HG02973 (cell line): ENCODE results near the gene PPAN.

Source experiments
- ATAC-seq: cut with Tn5 transposase; IDR thresholded peaks from one replicate; pipeline ENCODE4 v1.9.1; 2021; ENCODE audit warnings: moderate library complexity; ENCODE audit not compliant: unreplicated experiment

PPAN gene

GRCh38 chr19:10091895-10092641 lies 14.1 kb upstream of the PPAN start:
- ATAC-seq = no peak

- no peak for ATAC-seq
These were observed 13.4 kb upstream of the PPAN start for GRCh38 chr19:10092648-10093294.

DNA sequence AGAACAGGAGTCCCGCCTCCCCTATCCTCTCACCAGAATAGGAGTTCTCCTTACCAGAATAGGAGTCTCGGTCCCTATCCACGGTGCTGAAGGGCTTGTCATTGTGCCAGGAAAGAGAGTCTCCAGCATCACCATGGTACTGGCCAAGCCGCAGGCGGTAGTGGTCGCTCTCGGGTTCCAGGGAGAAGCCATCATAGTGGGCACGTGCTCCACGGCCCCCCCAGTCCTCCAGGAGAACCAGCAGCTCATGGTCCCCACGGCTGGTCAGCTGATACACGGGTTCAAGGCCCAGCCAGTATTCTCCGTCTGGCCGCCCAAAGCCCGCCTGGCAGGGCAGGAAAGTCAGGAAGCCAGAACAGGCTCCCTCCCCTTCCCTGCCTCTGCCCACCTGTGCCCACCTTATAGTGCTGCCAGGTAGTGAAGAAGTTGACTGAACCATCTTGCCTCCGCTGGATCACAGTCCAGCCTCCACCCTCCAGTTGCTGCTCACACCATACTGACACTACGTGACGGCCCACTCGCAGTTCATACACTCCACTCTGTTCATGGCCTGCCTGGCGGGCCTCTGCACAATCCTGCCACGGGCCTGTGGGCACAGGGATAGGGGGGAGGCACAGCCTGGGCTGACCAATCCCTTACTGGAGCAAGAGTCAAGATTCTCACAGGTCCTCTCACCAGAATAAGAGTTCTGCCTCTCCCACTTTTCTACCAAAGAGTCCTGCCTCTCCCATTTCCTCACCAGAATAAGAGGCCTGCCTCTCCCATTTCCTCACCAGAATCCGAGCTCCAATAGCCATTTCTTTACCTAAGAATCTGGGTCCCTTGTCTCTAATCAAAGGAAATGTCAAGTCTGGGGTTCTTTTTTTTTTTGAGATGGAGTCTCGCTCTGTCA lies 12.6 kb upstream of the PPAN start:
- ATAC-seq = no peak

DNA sequence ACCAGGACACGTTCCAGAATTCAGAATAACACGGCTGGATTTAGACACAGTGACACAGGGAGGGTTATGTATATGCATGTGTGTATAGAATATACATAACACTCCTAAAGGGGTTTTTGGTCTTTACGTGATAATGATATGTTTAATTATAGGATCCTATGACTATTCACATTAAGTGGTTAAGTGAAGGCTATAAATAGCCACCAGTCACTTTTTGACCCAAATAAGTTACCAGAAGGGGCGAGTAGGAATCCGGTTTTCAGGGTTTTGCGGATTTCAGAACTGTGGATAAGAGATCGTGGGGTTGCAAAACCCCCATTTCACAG lies 10.6 kb upstream of the PPAN start:
- no peak for ATAC-seq

GRCh38 chr19:10095948-10096614 lies 10.1 kb upstream of the PPAN start:
- peak; percentile 67 for ATAC-seq

DNA sequence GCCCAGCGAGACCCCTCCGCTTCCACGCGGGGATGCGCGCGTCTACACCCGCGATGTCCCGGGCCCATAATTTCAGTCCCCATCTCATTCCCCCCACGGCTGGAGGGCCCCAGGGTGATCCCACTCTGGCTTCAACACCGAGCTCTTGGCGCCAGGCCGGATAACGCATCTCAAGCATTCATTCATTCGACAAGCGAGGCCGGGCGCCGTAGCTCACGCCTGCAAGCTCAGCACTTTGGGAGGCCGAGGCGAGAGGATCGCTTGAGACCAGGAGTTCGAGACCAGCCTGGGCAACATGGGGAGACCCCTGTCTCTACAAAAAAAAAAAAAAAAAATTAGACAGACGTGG lies 9.6 kb upstream of the PPAN start:
- peak; percentile 11 for ATAC-seq

DNA sequence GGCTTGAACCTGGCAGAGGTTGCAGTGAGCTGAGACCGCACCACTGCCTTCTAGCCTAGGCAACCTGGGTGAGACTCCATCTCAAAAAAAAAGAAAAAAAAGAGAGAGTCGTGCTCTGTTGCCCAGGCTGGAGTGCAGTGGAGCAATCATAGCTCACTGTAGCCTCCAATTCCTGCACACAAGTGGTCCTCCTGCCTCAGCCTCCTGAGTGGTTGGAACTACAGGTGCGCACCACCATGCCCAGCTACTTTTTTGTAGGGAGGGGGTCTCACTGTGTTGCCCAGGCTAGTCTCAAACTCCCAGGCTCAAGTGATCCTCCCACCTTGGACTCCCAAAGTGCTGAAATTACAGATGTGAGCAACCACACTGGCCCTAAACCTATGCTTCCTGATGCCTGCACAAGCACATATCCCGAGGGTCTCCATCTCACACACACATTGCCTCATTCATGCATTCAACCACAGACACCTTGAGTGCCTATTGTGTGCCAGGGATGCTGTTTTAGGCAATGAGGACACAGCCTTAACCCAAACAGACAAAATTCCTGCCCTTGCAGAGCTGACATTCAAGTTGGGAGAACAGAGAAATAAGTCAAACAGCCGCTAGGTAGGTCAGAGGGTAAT lies 5.9 kb upstream of the PPAN start:
- no peak for ATAC-seq

DNA sequence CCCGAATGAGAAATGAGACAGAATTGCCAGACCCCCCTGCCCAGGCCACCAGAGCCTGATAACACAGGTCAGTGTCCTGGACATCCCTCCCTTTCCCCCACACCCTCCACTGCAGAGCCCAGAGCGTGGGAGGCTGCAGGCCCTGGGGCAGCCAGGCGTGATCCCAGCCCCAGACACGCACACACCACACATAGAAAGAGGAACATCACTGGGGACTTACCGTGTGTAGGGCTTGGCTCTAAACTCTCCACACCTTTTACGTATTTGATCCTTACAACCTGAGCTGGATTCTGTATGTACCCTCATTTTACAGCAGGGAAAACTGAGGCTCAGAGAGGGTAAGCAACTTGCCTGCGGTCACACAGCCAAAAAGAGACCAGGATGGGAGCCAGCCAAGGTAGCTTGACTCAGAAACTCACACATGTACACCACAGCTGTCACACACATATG lies 3.4 kb upstream of the PPAN start:
- peak; percentile 21 for ATAC-seq

DNA sequence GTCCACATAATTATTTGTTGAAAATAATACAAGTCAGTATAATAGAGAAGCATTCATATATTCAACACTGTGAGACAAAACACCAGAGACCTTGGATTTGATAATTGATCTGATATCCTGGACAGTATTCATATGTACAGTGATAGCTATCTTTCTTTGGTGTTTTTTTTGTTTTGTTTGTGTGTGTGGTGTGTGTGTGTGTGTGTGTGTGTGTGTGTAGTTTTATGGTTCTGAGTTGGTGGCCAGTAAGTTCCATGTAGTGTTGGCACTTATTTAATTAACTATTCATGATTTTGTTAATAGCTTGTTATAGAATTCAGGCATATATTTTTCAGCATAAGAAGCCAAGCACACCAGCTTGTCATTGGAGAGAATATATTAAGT lies 2.0 kb upstream of the PPAN start:
- no peak for ATAC-seq

DNA sequence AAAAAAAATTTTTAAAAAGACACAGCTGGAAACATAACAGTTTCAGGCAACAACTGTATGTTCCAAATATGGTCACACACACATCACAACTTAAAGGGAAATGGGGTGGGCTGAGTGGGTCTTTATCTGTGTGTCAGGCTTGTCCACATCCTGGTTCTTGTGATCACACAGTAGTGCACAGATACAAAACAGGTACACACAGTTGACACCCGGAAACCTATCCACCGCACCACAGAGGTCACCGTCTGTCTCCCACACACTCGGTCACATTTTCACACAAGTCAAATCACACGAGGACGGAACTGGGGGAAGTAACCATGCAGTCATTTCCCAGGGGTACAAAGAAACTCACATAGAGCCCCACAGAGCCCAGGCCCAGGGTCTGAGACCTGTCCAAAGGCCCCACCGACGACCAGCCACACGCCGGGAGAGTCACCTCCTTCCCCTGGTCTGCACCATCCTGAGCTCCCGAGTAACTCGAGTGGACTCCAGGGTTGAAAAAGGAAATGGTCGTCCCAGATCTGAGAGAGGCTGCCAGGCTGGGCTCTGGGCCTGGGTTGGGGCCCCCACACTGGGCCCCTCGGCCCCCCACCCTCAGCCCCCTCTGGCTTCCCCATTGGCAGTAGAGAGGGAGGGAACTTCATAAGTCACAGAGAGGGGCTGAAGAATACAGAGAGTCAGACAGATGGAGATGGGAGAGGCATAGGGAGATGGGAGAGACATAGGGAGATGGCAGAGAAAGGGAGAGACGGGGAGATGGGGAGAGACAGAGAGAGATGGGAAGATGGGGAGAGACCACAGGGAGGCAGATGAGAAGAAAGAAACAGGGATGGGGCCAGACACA lies 1.3 kb upstream of the PPAN start:
- ATAC-seq = peak; percentile 42

DNA sequence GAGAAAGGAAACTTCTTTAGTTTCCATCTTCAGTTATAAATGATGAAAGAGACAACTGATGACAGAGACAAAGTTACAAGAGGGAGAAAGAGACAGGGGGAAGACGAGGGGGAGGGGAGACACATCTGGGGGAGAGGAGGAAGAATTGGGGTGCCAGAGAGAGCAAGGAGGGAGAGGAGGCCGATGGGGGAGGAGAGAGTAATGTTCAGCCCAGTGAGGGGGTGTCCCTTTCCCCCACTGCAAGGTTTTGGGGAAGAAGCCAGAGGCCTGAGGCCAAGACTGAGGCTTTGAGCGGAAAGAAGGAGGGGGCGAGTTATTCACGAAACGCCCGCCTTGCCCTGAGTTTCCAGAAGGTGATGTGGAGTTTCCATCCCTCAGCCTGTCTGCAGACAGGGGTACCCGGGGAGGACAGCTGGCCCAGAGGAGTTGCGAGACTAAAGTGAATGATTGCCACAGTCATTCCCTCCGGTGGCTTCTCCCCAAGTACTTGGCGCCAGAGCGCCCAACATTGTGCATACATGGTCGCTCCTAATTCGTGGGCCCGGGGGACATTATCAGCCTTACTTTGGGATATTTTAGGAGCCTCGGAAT lies 558 bp upstream of the PPAN start:
- ATAC-seq = peak; percentile 5

GRCh38 chr19:10107254-10107653 lies 1.1 kb downstream of the PPAN start:
- ATAC-seq = no peak

DNA sequence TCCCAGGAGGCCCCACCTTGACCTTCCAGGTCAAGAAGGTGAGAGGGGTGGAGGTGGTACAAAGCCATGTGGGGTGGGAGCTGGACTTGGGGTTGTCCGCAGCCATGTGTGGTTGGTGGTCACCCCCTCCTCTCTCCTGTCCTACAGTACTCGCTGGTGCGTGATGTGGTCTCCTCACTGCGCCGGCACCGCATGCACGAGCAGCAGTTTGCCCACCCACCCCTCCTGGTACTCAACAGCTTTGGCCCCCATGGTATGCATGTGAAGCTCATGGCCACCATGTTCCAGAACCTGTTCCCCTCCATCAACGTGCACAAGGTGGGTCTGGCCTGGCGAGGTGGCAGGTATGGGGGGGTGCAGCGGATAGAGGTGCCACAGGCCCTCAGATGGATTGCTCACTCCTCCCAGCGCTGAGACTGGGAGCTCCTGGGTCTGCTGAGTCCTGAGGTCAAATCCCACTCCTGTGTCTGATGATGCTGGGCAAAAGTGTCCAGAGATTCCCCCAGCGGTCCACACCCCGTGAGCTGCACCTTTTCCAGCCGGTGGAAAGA lies 1.7 kb downstream of the PPAN start:
- no peak for ATAC-seq

GRCh38 chr19:10109528-10109927 lies 3.4 kb downstream of the PPAN start:
- ATAC-seq = no peak

DNA sequence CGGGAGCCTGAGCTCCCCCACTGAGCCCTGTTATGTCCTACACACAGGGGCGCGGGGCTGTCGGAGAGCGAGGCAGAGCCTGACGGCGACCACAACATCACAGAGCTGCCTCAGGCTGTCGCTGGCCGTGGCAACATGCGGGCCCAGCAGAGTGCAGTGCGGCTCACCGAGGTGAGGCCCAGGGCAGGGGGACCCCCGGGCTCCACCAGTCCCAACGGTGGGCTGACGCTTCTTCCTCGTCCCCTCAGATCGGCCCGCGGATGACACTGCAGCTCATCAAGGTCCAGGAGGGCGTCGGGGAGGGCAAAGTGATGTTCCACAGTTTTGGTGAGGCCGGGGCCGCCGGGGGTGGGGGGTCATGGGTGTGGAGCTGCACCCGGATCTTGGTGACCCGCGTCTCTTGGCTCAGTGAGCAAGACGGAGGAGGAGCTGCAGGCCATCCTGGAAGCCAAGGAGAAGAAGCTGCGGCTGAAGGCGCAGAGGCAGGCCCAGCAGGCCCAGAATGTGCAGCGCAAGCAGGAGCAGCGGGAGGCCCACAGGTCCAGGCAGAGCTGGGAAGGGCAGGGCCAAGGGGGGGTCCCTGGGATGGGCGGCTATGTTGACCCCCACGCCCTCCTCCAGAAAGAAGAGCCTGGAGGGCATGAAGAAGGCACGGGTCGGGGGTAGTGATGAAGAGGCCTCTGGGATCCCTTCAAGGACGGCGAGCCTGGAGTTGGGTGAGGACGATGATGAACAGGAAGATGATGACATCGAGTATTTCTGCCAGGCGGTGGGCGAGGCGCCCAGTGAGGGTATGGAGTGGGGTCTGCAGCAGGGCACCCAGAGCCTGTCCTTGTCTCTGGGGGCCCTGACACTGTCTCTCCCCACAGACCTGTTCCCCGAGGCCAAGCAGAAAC lies 4.2 kb downstream of the PPAN start:
- ATAC-seq = no peak

DNA sequence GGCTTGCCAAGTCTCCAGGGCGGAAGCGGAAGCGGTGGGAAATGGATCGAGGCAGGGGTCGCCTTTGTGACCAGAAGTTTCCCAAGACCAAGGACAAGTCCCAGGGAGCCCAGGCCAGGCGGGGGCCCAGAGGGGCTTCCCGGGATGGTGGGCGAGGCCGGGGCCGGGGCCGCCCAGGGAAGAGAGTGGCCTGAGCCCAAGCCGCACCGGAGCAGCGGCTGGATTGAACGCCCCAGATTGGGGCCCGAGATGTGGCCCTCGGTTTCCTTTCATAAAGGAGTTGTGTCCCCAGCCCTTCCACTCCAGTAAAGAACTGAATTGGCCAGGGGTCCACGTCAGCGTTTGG lies 4.8 kb downstream of the PPAN start:
- no peak for ATAC-seq

- ATAC-seq = no peak
These were observed 5.2 kb downstream of the PPAN start, which contains the start of gene P2RY11 for GRCh38 chr19:10111405-10111811. Gene P2RY11, plus strand, starts transcription at chr19:10111693. Its CDS starts 29 bp downstream, at chr19:10111722.

DNA sequence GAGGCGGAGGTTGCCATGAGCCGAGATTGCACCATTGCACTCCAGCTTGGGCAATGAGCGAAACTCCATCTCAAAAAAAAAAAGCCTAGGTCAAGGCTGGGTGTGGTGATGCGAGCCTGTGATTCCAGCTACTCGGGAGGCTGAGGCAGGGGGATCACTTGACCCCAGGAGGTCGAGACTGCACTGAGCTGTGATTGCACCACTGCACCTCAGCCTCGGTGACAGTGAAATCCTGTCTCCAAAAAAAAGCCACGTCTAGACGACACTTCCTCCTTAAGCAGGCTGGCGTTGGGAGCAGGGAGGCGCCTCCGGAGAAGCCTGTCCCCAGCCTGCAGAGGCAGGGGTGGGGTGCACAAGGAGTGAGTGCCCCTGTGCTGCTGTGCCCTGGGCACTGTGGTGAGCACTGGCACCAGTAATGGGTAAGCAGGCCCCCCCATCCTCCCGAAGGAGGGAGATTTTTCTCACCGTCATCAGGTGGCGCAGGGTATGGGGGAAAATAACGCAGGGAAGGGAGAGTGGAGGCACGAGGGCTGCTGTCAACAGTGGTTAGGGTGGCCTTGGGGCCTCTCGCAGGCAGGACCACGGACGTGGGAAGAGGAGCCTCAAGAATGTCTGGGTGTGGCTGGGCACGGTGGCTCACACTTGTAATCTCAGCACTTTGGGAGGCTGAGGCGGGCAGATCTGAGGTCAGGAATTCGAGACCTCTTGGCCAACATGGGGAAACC lies 6.0 kb downstream of the PPAN start:
- no peak for ATAC-seq
